CD14-positive monocyte (primary cell): ENCODE results near the gene ABCB8. TPM values are rescaled to one million over a fixed set of nuclear protein-coding genes. Genes with fewer than 3 reads are reported as not detected.
A peak's percentile ranks its signal among the peaks of the same experiment; 100 is the strongest.

Experiments
- DNase-seq, 3 donors: peaks; one replicate each; pipeline ENCODE4 v3.0.0-alpha.2; 2011 to 2022
- H2AFZ ChIP-seq: 2 replicates; pipeline ENCODE4 v1.6.0; 2012; ENCODE audit warnings: mild to moderate bottlenecking, low read depth, low read length, inconsistent platforms; ENCODE audit not compliant: insufficient read depth, poor library complexity, severe bottlenecking
- H3K27ac ChIP-seq, 2 donors: 1 replicate in 1 of 2; 2 replicates in 1 of 2; pipeline ENCODE4 v1.5.1; 2012 to 2013; ENCODE audit warnings: low read length in 2 of 2, control low read depth in 1 of 2, inconsistent platforms in 1 of 2, low read depth in 1 of 2, mild to moderate bottlenecking in 1 of 2
- H3K27me3 ChIP-seq, 2 donors: one replicate each; pipeline versions ENCODE4 v1.6.0 to v1.6.1; 2011 to 2013; ENCODE audit warnings: low read length in 2 of 2; ENCODE audit not compliant: control insufficient read depth in 2 of 2, insufficient read depth in 2 of 2
- H3K36me3 ChIP-seq, 2 donors: replicated peaks in 1 of 2; 1 replicate in 1 of 2; 2 replicates in 1 of 2; pipeline versions ENCODE4 v1.5.1 to v1.6.1; 2012 to 2013; ENCODE audit warnings: low read length in 2 of 2, control low read depth in 1 of 2, inconsistent platforms in 1 of 2, mild to moderate bottlenecking in 1 of 2; ENCODE audit not compliant: insufficient read depth in 2 of 2, control insufficient read depth in 1 of 2
- H3K4me1 ChIP-seq, 2 donors: 1 replicate in 1 of 2; 2 replicates in 1 of 2; pipeline versions ENCODE4 v1.5.1 to v1.6.1; 2012 to 2013; ENCODE audit warnings: low read length in 2 of 2, control low read depth in 1 of 2, inconsistent platforms in 1 of 2, mild to moderate bottlenecking in 1 of 2, moderate library complexity in 1 of 2; ENCODE audit not compliant: insufficient read depth in 2 of 2, control insufficient read depth in 1 of 2
- H3K4me2 ChIP-seq: replicated peaks from 2 replicates; pipeline ENCODE3; 2012; ENCODE audit warnings: low read length, moderate library complexity, mild to moderate bottlenecking; ENCODE audit not compliant: poor library complexity, severe bottlenecking; ENCODE audit errors: extremely low read depth
- H3K4me3 ChIP-seq, 3 experiments: fragments of 200-600 bp in 1 of 3; sonication (generic) in 1 of 3; replicated peaks in 1 of 3; 1 replicate in 2 of 3; 2 replicates in 1 of 3; pipeline ENCODE4 v1.5.1; 2011 to 2013; ENCODE audit warnings: low read length in 3 of 3, mild to moderate bottlenecking in 3 of 3, control low read depth in 2 of 3, low read depth in 2 of 3, inconsistent platforms in 1 of 3, moderate library complexity in 1 of 3
- H3K79me2 ChIP-seq: 2 replicates; pipeline ENCODE4 v1.6.0; 2012; ENCODE audit warnings: mild to moderate bottlenecking, control low read depth, inconsistent platforms, low read length, moderate library complexity; ENCODE audit not compliant: insufficient read depth
- H3K9ac ChIP-seq: 2 replicates; pipeline ENCODE4 v1.6.0; 2017; ENCODE audit warnings: low read length, mild to moderate bottlenecking; ENCODE audit not compliant: insufficient read depth, poor library complexity, severe bottlenecking
- H3K9me3 ChIP-seq, 2 donors: replicated peaks in 1 of 2; 1 replicate in 1 of 2; 2 replicates in 1 of 2; pipeline versions ENCODE4 v1.5.1 to v1.6.1; 2012 to 2013; ENCODE audit warnings: low read length in 2 of 2, control low read depth in 1 of 2; ENCODE audit not compliant: control insufficient read depth in 1 of 2, insufficient read depth in 1 of 2
- H4K20me1 ChIP-seq: 2 replicates; pipeline ENCODE4 v1.6.0; 2012; ENCODE audit warnings: mild to moderate bottlenecking, low read length, control low read depth, moderate library complexity; ENCODE audit not compliant: insufficient read depth
- H3K27ac Mint-ChIP-seq, 7 donors: one replicate each; pipeline ENCODE4 v1.8.0; 2020; ENCODE audit warnings: mild to moderate bottlenecking in 7 of 7, mixed read lengths in 7 of 7, moderate library complexity in 6 of 7, inconsistent platforms in 2 of 7
- H3K27me3 Mint-ChIP-seq, 3 donors: one replicate each; pipeline ENCODE4 v1.8.0; 2021 to 2022; ENCODE audit warnings: low read depth in 3 of 3, mild to moderate bottlenecking in 3 of 3, mixed read lengths in 3 of 3, moderate library complexity in 3 of 3, inconsistent platforms in 1 of 3
- H3K36me3 Mint-ChIP-seq, 2 donors: one replicate each; pipeline ENCODE4 v1.8.0; 2020; ENCODE audit warnings: mixed read lengths in 2 of 2, inconsistent platforms in 1 of 2, mild to moderate bottlenecking in 1 of 2
- H3K4me1 Mint-ChIP-seq: one replicate; pipeline ENCODE4 v1.8.0; 2020; ENCODE audit warnings: mild to moderate bottlenecking, mixed read lengths
- H3K4me3 Mint-ChIP-seq, 2 donors: one replicate each; pipeline ENCODE4 v1.8.0; 2020; ENCODE audit warnings: mild to moderate bottlenecking in 2 of 2, mixed read lengths in 2 of 2, moderate library complexity in 1 of 2
- H3K9me3 Mint-ChIP-seq, 7 donors: one replicate each; pipeline ENCODE4 v1.8.0; 2020 to 2022; ENCODE audit warnings: mixed read lengths in 7 of 7, mild to moderate bottlenecking in 6 of 7, moderate library complexity in 6 of 7, inconsistent platforms in 2 of 7
- CTCF ChIP-seq: fragments of 200-600 bp; IDR thresholded peaks from one replicate; pipeline ENCODE4 v1.8.0; 2022; ENCODE audit warnings: antibody characterized with exemption, mild to moderate bottlenecking
- WGBS: methylation state at CpG from one replicate; pipeline ENCODE4 v1.1.5; 2013; ENCODE audit warnings: missing lambda C conversion rate; ENCODE audit not compliant: insufficient coverage; 5-methylcytosine and 5-hydroxymethylcytosine counted together
- intact Hi-C, 2 donors: fragments of 100-400 bp; cut with micrococcal nuclease; formaldehyde crosslinking; loops; one replicate each; pipeline versions ENCODE4 v1.15.0 to v1.15.1; 2023
- polyA plus RNA-seq, 3 donors: library from polyadenylated mRNA; depleted of rRNA in 1 of 3; unstranded in 2 of 3; stranded (reverse) in 1 of 3; fragments of 300-500 nt in 2 of 3; fragments of >200 nt in 1 of 3; fragmentation: Illumina TruSeq in 2 of 3; gene quantifications; 1 replicate in 2 of 3; 2 replicates in 1 of 3; pipeline ENCODE4 v1.2.3, GENCODE V29; 2012 to 2021

Gene ABCB8
- polyA plus RNA-seq, 3 donors = 9.3 to 19.9 (median 9.5) TPM

GRCh38 chr7:151008143-151008510, 20.1 kb upstream of the ABCB8 start:
- H3K9me3 ChIP-seq = peaks cover 0 to 4% of the 10 kb centered on the region in 2 donors
- H3K27me3 Mint-ChIP-seq = peaks cover 38 to 70% (median 44%) of the 10 kb centered on the region in 3 donors
- peaks cover 20 to 33% of the 10 kb centered on the region in 2 donors for H3K4me1 ChIP-seq
- H3K36me3 Mint-ChIP-seq = peaks cover 0 to 3% of the 10 kb centered on the region in 2 donors
- no peak overlapping the region for H3K4me3 ChIP-seq
- H3K27ac Mint-ChIP-seq = peak overlapping the region in 1 of 7 donors; percentile 71
- H3K9ac ChIP-seq = no peak overlapping the region
- intact Hi-C loops = no loop called here
- peak overlapping the region; percentile 40 for H3K4me2 ChIP-seq
- peaks cover 2 to 36% of the 10 kb centered on the region in 2 donors for H3K27me3 ChIP-seq
- WGBS = 21% methylated on average over 3 of the region's 11 CpGs
- no peak for TF ChIP-seq CTCF
- DNase-seq = no peak
- H3K36me3 ChIP-seq = no peaks in the 10 kb centered on the region
- H3K4me1 Mint-ChIP-seq = peaks cover 32% of the 10 kb centered on the region
- no peaks in the 10 kb centered on the region for H3K79me2 ChIP-seq
- H3K9me3 Mint-ChIP-seq = peaks cover 0 to 5% (median 0%) of the 10 kb centered on the region in 7 donors
- H3K4me3 Mint-ChIP-seq = peak overlapping the region; percentile 50 to 52
- H3K27ac ChIP-seq = no peak overlapping the region
- H4K20me1 ChIP-seq = no peaks in the 10 kb centered on the region
- H2AFZ ChIP-seq = peak overlapping the region; percentile 17

- Mint-ChIP-seq H3K4me3 (peak overlapping the region; percentile 50 to 52), H3K27ac (no peak overlapping the region), H3K4me1 (peaks cover 35% of the 10 kb centered on the region), H3K27me3 (peaks cover 40 to 70% (median 44%) of the 10 kb centered on the region in 3 donors), H3K36me3 (peaks cover 0 to 3% of the 10 kb centered on the region in 2 donors), H3K9me3 (peaks cover 0 to 5% (median 0%) of the 10 kb centered on the region in 7 donors)
- Histone ChIP-seq H2AFZ (peak overlapping the region; percentile 17), H3K27me3 (peaks cover 2 to 39% of the 10 kb centered on the region in 2 donors), H3K27ac (no peak overlapping the region), H4K20me1 (no peaks in the 10 kb centered on the region), H3K9ac (no peak overlapping the region), H3K36me3 (no peaks in the 10 kb centered on the region), H3K4me3 (no peak overlapping the region), H3K79me2 (no peaks in the 10 kb centered on the region), H3K4me1 (peaks cover 24 to 39% of the 10 kb centered on the region in 2 donors), H3K9me3 (peaks cover 0 to 4% of the 10 kb centered on the region in 2 donors), H3K4me2 (peak overlapping the region; percentile 40)
- intact Hi-C loops = no loop called here
- peak; percentile 33 to 51 (median 41) for DNase-seq
- TF ChIP-seq CTCF = peak; percentile 88
- 66% methylated on average over 36 of the region's 40 CpGs for WGBS
Measured at GRCh38 chr7:151008511-151009323, 19.5 kb upstream of the ABCB8 start.
